Gastroesophageal sphincter (tissue), 4 donors: ENCODE data around the gene RASGRP3. TPM values are rescaled to one million over a fixed set of nuclear protein-coding genes. Genes with fewer than 3 reads are reported as not detected.

Experiments
- ATAC-seq: fragments of 150-250 bp; one replicate; pipeline ENCODE4 v1.9.1; 2016; ENCODE audit warnings: mild to moderate bottlenecking, moderate library complexity
- H3K27ac ChIP-seq, 4 donors: fragments of 200-600 bp; sonication (generic) in 3 of 4; 1 replicate in 3 of 4; 2 replicates in 1 of 4; pipeline ENCODE4 v1.5.1; 2016 to 2019
- H3K27me3 ChIP-seq: fragments of 200-600 bp; sonication (generic); one replicate; pipeline ENCODE4 v1.5.1; 2019
- H3K36me3 ChIP-seq, 2 donors: fragments of 200-600 bp; sonication (generic); one replicate each; pipeline ENCODE4 v1.5.1; 2019; ENCODE audit warnings: control low read depth in 1 of 2
- H3K4me1 ChIP-seq, 3 donors: fragments of 200-600 bp; sonication (generic); 1 replicate in 2 of 3; 2 replicates in 1 of 3; pipeline ENCODE4 v1.5.1; 2016 to 2019; ENCODE audit warnings: control low read depth in 2 of 3
- H3K4me3 ChIP-seq, 2 donors: fragments of 200-600 bp; sonication (generic); one replicate each; pipeline ENCODE4 v1.5.1; 2019; ENCODE audit warnings: mild to moderate bottlenecking in 1 of 2, moderate library complexity in 1 of 2
- H3K9me3 ChIP-seq, 3 donors: fragments of 200-600 bp; sonication (generic); one replicate each; pipeline ENCODE4 v1.5.1; 2017 to 2019; ENCODE audit warnings: control low read depth in 2 of 3
- EP300 ChIP-seq: sonication (generic); formaldehyde crosslinking; IDR thresholded peaks from one replicate; pipeline ENCODE4 v1.6.1; 2017; ENCODE audit warnings: antibody characterized with exemption, mild to moderate bottlenecking
- POLR2A ChIP-seq, 2 donors: fragments of 450-650 bp; IDR thresholded peaks; one replicate each; pipeline ENCODE4 v1.6.1; 2017; ENCODE audit warnings: antibody characterized with exemption in 2 of 2, mild to moderate bottlenecking in 2 of 2, moderate library complexity in 1 of 2
- POLR2AphosphoS5 ChIP-seq: sonication (generic); formaldehyde crosslinking; IDR thresholded peaks from one replicate; pipeline ENCODE4 v1.6.1; 2017; ENCODE audit warnings: antibody characterized with exemption
- WGBS, 2 donors: methylation state at CpG; one replicate each; pipeline ENCODE4 v1.1.5; 2018; ENCODE audit warnings: low coverage in 1 of 2; 5-methylcytosine and 5-hydroxymethylcytosine counted together
- total RNA-seq, 4 donors: library from RNA; depleted of rRNA; stranded (reverse); fragments of >200 nt; gene quantifications; one replicate each; pipeline ENCODE4 v1.1.0, GENCODE V29; 2016
- TF ChIP-seq, protein P1 (sequence below), 4 experiments: fragments of 200-600 bp in 2 of 4; fragments of 450-650 bp in 2 of 4; sonication (generic) in 1 of 4; IDR thresholded peaks; one replicate each; pipeline ENCODE4 v1.5.1; 2017 to 2019; ENCODE audit warnings: antibody characterized with exemption in 4 of 4, mild to moderate bottlenecking in 2 of 4, moderate library complexity in 2 of 4

The RASGRP3 gene
- total RNA-seq, 4 donors from 2014 or later, result 2.6 to 23.3 (median 8.3) TPM

DNA sequence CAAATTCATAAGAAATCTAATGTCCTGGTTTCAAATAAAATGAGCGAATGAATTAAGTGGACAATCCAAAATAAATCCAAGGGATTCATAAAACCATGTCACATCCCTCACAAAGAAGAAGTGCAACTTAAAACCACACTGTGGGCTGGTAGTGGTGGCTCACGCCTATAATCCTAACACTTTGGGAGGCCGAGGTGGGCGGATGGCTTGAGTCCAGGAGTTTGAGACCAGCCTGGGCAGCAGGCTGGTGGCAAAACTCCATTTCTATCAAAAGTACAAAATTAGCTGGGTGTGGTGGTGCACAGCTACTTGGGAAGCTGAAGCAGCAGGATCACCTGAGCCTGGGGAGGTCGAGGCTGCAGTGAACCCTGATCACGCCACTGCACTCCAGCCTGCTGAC, 97.2 kb downstream of the RASGRP3 start:
- H3K36me3 ChIP-seq, result no peaks in the 10 kb centered on the region
- no peak overlapping the region for H3K27ac ChIP-seq
- H3K4me3 ChIP-seq, result no peak overlapping the region
- no peaks in the 10 kb centered on the region for H3K27me3 ChIP-seq
- WGBS, 2 donors, result 89 to 100% methylated on average over 2 to 6 of the region's 6 CpGs
- peaks cover 0 to 9% (median 0%) of the 10 kb centered on the region in 3 donors for H3K4me1 ChIP-seq
- H3K9me3 ChIP-seq, result no peaks in the 10 kb centered on the region
- TF ChIP-seq, protein P1, sequence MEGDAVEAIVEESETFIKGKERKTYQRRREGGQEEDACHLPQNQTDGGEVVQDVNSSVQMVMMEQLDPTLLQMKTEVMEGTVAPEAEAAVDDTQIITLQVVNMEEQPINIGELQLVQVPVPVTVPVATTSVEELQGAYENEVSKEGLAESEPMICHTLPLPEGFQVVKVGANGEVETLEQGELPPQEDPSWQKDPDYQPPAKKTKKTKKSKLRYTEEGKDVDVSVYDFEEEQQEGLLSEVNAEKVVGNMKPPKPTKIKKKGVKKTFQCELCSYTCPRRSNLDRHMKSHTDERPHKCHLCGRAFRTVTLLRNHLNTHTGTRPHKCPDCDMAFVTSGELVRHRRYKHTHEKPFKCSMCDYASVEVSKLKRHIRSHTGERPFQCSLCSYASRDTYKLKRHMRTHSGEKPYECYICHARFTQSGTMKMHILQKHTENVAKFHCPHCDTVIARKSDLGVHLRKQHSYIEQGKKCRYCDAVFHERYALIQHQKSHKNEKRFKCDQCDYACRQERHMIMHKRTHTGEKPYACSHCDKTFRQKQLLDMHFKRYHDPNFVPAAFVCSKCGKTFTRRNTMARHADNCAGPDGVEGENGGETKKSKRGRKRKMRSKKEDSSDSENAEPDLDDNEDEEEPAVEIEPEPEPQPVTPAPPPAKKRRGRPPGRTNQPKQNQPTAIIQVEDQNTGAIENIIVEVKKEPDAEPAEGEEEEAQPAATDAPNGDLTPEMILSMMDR (IDR thresholded peaks at IDR 0.05), result no peak
- no peak for TF ChIP-seq POLR2AphosphoS5
- no peak for TF ChIP-seq EP300
- TF ChIP-seq POLR2A (IDR thresholded peaks at IDR 0.05), result no peak
- ATAC-seq, result no peak

DNA sequence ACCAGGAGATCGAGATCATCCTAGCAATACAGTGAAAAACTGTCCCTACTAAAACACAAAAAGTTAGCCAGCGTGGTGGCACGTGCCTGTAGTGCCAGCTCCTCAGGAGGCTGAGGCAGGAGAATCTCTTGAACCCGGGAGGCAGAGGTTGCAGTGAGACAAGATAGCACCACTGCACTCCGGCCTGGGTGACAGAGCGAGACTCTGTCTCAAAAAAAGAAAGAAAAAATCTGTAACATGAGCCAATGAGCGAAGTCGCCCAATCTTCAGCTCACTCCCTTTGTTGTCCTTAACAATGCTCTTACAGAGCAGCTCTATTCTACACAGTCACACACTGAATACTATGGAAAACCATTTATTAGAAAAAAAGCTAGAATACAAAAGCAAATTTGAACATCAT, 100.6 kb downstream of the RASGRP3 start:
- 74 to 79% methylated on average over 5 to 8 of the region's 8 CpGs for WGBS, 2 donors
- no peak for ATAC-seq
- Histone ChIP-seq H3K4me3 (no peak overlapping the region), H3K36me3 (no peaks in the 10 kb centered on the region), H3K27me3 (no peaks in the 10 kb centered on the region), H3K4me1 (peaks cover 0 to 12% (median 0%) of the 10 kb centered on the region in 3 donors), H3K9me3 (no peaks in the 10 kb centered on the region), H3K27ac (no peak overlapping the region)
- TF ChIP-seq, protein P1 (IDR thresholded peaks at IDR 0.05), result no peak
- no peak for TF ChIP-seq POLR2A (IDR thresholded peaks at IDR 0.05)
- TF ChIP-seq POLR2AphosphoS5, result no peak
- no peak for TF ChIP-seq EP300

DNA sequence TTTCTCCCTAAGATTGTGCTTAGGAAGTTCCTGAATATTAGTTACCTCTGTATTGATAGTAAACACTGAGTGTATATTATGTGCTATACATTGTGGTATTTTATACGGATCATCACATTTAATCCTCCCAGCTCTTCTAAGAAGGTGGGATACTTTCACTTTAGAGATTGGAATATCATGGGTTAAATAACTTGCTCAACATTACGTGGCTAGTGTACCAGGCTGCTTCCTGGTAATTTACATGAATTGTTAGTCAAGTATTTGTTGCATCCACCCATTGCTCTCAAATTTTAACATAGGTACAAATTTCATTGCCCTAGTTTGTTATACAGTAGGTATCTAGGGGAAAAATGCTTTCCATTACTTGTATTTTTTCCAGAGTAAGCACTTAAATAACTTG, 101.2 kb downstream of the RASGRP3 start:
- no peak for TF ChIP-seq POLR2AphosphoS5
- TF ChIP-seq EP300, result no peak
- TF ChIP-seq, protein P1 (IDR thresholded peaks at IDR 0.05), result no peak
- TF ChIP-seq POLR2A (IDR thresholded peaks at IDR 0.05), result no peak
- Histone ChIP-seq H3K4me3 (no peak overlapping the region), H3K27me3 (no peaks in the 10 kb centered on the region), H3K4me1 (peaks cover 0 to 14% (median 0%) of the 10 kb centered on the region in 3 donors), H3K36me3 (no peaks in the 10 kb centered on the region), H3K9me3 (no peaks in the 10 kb centered on the region), H3K27ac (no peak overlapping the region)
- WGBS, 2 donors, result 0 to 49% methylated on average over 1 to 2 of the region's 2 CpGs
- no peak for ATAC-seq

DNA sequence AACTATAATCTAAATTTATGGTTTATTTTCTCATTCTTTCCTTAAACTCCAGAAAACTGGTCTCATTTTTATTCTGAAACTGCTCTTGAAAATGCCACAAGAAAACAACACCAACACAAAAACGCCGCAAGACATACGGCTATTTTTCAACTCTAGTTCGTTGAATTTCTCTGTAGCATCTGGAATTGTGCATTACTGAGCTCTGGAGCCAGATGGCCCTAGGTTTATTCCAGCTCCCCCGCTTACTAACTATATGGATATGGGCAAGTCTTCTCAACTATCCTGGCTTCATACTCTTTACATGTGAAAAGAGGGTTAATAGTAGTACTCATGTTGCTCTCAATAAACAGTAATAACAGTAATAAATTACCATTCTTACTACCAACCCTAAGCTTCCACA, 102.8 kb downstream of the RASGRP3 start:
- Histone ChIP-seq H3K27ac (no peak overlapping the region), H3K4me1 (peaks cover 0 to 30% (median 0%) of the 10 kb centered on the region in 3 donors), H3K9me3 (no peaks in the 10 kb centered on the region), H3K27me3 (no peaks in the 10 kb centered on the region), H3K4me3 (no peak overlapping the region), H3K36me3 (peaks cover 0 to 7% of the 10 kb centered on the region in 2 donors)
- WGBS, 2 donors, result 91% methylated on average over 5 of the region's 5 CpGs; no CpG with 5 or more reads in 1 of the 2 donors
- ATAC-seq, result no peak
- TF ChIP-seq, protein P1 (IDR thresholded peaks at IDR 0.05), result no peak
- no peak for TF ChIP-seq EP300
- no peak for TF ChIP-seq POLR2AphosphoS5
- no peak for TF ChIP-seq POLR2A (IDR thresholded peaks at IDR 0.05)

DNA sequence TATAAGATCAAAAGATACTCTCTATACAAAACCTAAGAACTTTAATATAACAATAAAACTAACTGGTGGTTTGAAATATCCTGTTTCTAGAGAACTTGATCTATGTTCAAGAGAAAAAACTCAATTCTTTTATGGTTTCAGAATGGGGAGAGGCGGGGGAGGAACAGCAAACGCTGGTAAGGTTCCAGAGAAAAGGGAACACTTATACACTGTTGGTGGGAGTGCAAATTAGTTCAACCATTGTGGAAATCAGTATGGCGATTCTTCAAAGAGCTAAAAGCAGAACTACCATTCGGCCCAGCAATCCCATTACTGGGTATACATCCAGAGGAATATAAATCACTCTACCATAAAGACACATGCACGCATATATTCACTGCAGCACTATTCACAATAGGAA, 105.4 kb downstream of the RASGRP3 start:
- no peak for ATAC-seq
- Histone ChIP-seq H3K36me3 (peaks cover 0 to 24% of the 10 kb centered on the region in 2 donors), H3K9me3 (no peaks in the 10 kb centered on the region), H3K4me1 (peaks cover 0 to 45% (median 0%) of the 10 kb centered on the region in 3 donors), H3K27me3 (no peaks in the 10 kb centered on the region), H3K4me3 (no peak overlapping the region), H3K27ac (peak overlapping the region in 1 of 4 donors; percentile 69)
- 72 to 87% methylated on average over 5 of the region's 5 CpGs for WGBS, 2 donors
- TF ChIP-seq, protein P1 (IDR thresholded peaks at IDR 0.05), result no peak
- no peak for TF ChIP-seq POLR2AphosphoS5
- no peak for TF ChIP-seq POLR2A (IDR thresholded peaks at IDR 0.05)
